Measurements from ENCODE around the gene LMO7. TPM values are rescaled to one million over a fixed set of nuclear protein-coding genes. Genes with fewer than 3 reads are reported as not detected.

The LMO7 gene
- total and polyA plus RNA-seq, 4 donors = 17.5 to 69.6 (median 38.2) TPM

- no peak overlapping the region for H3K9ac ChIP-seq (ENCODE audit: low read depth in 1 of 2, low read length in 2 of 2)
- peaks cover 3 to 10% (median 5%) of the 10 kb centered on the region in 4 donors for H3K4me1 ChIP-seq (ENCODE audit: control insufficient read depth in 4 of 4, insufficient read depth in 4 of 4, low read length in 3 of 4)
- no peaks in the 10 kb centered on the region for H3K27me3 ChIP-seq (ENCODE audit: control insufficient read depth in 4 of 4, insufficient read depth in 4 of 4, low read length in 3 of 4)
- no peaks in the 10 kb centered on the region for H3K9me3 ChIP-seq (ENCODE audit: control insufficient read depth in 4 of 4, low read length in 3 of 4)
- TF ChIP-seq YY1 (IDR thresholded peaks at IDR 0.05) = no peak
- TF ChIP-seq NR2F2 (IDR thresholded peaks at IDR 0.05) = no peak
- TF ChIP-seq SP1 (IDR thresholded peaks at IDR 0.05) = no peak
- no peak for TF ChIP-seq HNF4A (conservative IDR thresholded peaks at IDR 0.05)
- TF ChIP-seq, protein P1, sequence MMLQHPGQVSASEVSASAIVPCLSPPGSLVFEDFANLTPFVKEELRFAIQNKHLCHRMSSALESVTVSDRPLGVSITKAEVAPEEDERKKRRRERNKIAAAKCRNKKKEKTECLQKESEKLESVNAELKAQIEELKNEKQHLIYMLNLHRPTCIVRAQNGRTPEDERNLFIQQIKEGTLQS (IDR thresholded peaks at IDR 0.05) = no peak
- no peak for TF ChIP-seq FOXA2 (IDR thresholded peaks at IDR 0.05)
- TF ChIP-seq, protein P2, sequence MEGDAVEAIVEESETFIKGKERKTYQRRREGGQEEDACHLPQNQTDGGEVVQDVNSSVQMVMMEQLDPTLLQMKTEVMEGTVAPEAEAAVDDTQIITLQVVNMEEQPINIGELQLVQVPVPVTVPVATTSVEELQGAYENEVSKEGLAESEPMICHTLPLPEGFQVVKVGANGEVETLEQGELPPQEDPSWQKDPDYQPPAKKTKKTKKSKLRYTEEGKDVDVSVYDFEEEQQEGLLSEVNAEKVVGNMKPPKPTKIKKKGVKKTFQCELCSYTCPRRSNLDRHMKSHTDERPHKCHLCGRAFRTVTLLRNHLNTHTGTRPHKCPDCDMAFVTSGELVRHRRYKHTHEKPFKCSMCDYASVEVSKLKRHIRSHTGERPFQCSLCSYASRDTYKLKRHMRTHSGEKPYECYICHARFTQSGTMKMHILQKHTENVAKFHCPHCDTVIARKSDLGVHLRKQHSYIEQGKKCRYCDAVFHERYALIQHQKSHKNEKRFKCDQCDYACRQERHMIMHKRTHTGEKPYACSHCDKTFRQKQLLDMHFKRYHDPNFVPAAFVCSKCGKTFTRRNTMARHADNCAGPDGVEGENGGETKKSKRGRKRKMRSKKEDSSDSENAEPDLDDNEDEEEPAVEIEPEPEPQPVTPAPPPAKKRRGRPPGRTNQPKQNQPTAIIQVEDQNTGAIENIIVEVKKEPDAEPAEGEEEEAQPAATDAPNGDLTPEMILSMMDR (IDR thresholded peaks at IDR 0.05; ENCODE audit: low read depth, low read length, missing input control) = no peak
- no peak for TF ChIP-seq GABPA (IDR thresholded peaks at IDR 0.05 in 1 of 2, conservative IDR thresholded peaks at IDR 0.05 in 1 of 2)
- no peak for TF ChIP-seq RAD21 (IDR thresholded peaks at IDR 0.05)
- TF ChIP-seq REST (IDR thresholded peaks at IDR 0.05) = no peak
- no peak for TF ChIP-seq TAF1 (conservative IDR thresholded peaks at IDR 0.05)
- TF ChIP-seq RXRA (IDR thresholded peaks at IDR 0.05) = no peak
- H3K4me3 ChIP-seq (ENCODE audit: low read depth in 1 of 3, low read length in 3 of 3) = no peak overlapping the region
- no peak overlapping the region for H3K27ac ChIP-seq (ENCODE audit: low read depth in 1 of 2, low read length in 2 of 2)
- no peak for DNase-seq (ENCODE audit: low spot score)
- no peaks in the 10 kb centered on the region for H3K36me3 ChIP-seq (ENCODE audit: control insufficient read depth in 4 of 4, insufficient read depth in 3 of 4, low read depth in 1 of 4, low read length in 3 of 4)
Measured at GRCh38 chr13:75757336-75757735, 121.2 kb downstream of the LMO7 start.

- Histone ChIP-seq H3K27ac (ENCODE audit: low read depth in 1 of 2, low read length in 2 of 2) (peak overlapping the region; percentile 78 to 84), H3K9ac (ENCODE audit: low read depth in 1 of 2, low read length in 2 of 2) (no peak overlapping the region)
Measured at GRCh38 chr13:75759531-75759930, 123.4 kb downstream of the LMO7 start.

More at GRCh38 chr13:75759531-75759930, 123.4 kb downstream of the LMO7 start:
- TF ChIP-seq EGR1 (IDR thresholded peaks at IDR 0.05; ENCODE audit: low read depth in 2 of 2) = no peak
- TF ChIP-seq, protein P3, sequence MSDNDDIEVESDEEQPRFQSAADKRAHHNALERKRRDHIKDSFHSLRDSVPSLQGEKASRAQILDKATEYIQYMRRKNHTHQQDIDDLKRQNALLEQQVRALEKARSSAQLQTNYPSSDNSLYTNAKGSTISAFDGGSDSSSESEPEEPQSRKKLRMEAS (IDR thresholded peaks at IDR 0.05) = no peak
- TF ChIP-seq RXRA (IDR thresholded peaks at IDR 0.05) = no peak
- no peak for TF ChIP-seq REST (IDR thresholded peaks at IDR 0.05)
- no peak for TF ChIP-seq FOXA2 (IDR thresholded peaks at IDR 0.05)
- TF ChIP-seq HNF4G (IDR thresholded peaks at IDR 0.05) = no peak
- TF ChIP-seq, protein P2 (IDR thresholded peaks at IDR 0.05; ENCODE audit: low read depth, low read length, missing input control) = no peak
- no peak for DNase-seq (ENCODE audit: low spot score)
- peaks cover 3 to 26% (median 12%) of the 10 kb centered on the region in 4 donors for H3K4me1 ChIP-seq (ENCODE audit: control insufficient read depth in 4 of 4, insufficient read depth in 4 of 4, low read length in 3 of 4)
- no peaks in the 10 kb centered on the region for H3K27me3 ChIP-seq (ENCODE audit: control insufficient read depth in 4 of 4, insufficient read depth in 4 of 4, low read length in 3 of 4)
- H3K9me3 ChIP-seq (ENCODE audit: control insufficient read depth in 4 of 4, low read length in 3 of 4) = no peaks in the 10 kb centered on the region
- no peak overlapping the region for H3K4me3 ChIP-seq (ENCODE audit: low read depth in 1 of 3, low read length in 3 of 3)
- H3K36me3 ChIP-seq (ENCODE audit: control insufficient read depth in 4 of 4, insufficient read depth in 3 of 4, low read depth in 1 of 4, low read length in 3 of 4) = no peaks in the 10 kb centered on the region
- 84% methylated on average over 7 of the region's 7 CpGs for WGBS
